ENCODE data around the gene SNAP91.

DNA sequence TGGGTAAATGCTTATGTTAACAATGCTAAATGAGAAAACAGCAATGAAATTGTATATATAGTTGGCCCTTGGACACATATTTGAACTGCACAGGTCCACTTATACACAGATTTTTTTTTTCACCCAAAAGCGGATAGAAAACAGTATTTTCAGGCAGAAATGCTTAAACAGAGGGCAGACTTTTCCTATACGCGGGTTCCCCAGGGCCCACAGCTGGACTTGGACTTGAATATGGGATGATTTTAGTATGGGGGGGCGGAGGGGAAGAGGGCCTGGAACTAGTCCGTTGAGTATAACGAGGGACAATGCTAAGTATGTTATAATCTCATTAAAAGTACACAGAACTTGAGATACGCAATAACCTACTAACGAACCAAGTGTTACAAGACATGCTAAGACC, 197.6 kb downstream of the SNAP91 start:
- TF ChIP-seq CTCF (conservative IDR thresholded peaks at IDR 0.05; ENCODE audit: low read depth, low read length): no peak
- no peak for TF ChIP-seq EZH2 (IDR thresholded peaks at IDR 0.05; ENCODE audit: low read length, unreplicated experiment)
